Testis (tissue), 2 donors: ENCODE measurements around the gene PLIN5.

ENCODE experiments used
- CTCF ChIP-seq, 3 experiments: fragments of 450-650 bp in 2 of 3; fragments of 200-600 bp in 1 of 3; sonication (generic) in 1 of 3; IDR thresholded peaks; one replicate each; pipeline ENCODE4 v1.5.1; 2016 to 2019; ENCODE audit warnings: antibody characterized with exemption in 3 of 3, mild to moderate bottlenecking in 2 of 3, moderate library complexity in 1 of 3
- POLR2A ChIP-seq: fragments of 450-650 bp; IDR thresholded peaks from one replicate; pipeline ENCODE4 v1.6.1; 2017; ENCODE audit warnings: antibody characterized with exemption, mild to moderate bottlenecking, moderate library complexity

DNA sequence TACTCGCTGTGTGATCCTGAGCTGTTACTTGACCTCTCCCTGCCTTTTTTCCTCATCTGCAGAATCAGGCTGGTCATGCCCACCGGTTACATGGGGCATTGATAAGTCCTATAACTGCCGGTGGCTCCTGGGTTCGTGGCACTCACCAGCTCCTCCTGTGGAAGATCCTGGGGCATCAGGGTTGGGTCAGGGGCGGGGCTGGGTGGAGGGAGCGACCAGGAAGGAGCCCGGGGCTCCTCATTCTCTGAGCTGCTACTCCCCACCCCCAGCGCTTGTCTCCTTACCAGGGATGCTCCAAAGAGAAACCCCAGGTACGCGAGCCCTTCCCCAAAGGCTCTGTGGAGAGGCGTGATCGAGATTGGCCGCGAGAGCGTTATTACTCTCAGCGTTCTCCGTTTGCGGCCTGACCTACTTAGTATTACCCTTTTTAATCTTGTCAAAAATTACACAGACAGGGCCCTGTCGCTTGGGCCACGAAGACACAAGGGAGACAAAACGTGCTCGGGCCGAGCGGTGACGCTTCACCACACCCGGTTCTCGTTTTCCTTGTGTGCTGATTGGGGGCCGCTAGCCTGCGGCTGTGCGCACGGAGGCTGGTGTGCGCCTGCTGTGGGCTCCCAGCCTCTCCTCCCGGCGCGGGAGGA is 52.2 kb downstream of the PLIN5 start:
- TF ChIP-seq CTCF (IDR thresholded peaks at IDR 0.05) (no peak), POLR2A (no peak)
